ENCODE results near the gene OOSP3. TPM values are rescaled to one million over a fixed set of nuclear protein-coding genes. Genes with fewer than 3 reads are reported as not detected.

OOSP3 gene
- total and polyA plus RNA-seq, 8 donors: not detected

- WGBS, 2 donors: 67 to 79% methylated on average over 2 of the region's 2 CpGs
- no peaks in the 10 kb centered on the region for H3K36me3 ChIP-seq
- DNase-seq (no peak), ATAC-seq (no peak), FAIRE-seq (no peak)
- no peaks in the 10 kb centered on the region for H3K4me1 ChIP-seq
- TF ChIP-seq, protein P1, sequence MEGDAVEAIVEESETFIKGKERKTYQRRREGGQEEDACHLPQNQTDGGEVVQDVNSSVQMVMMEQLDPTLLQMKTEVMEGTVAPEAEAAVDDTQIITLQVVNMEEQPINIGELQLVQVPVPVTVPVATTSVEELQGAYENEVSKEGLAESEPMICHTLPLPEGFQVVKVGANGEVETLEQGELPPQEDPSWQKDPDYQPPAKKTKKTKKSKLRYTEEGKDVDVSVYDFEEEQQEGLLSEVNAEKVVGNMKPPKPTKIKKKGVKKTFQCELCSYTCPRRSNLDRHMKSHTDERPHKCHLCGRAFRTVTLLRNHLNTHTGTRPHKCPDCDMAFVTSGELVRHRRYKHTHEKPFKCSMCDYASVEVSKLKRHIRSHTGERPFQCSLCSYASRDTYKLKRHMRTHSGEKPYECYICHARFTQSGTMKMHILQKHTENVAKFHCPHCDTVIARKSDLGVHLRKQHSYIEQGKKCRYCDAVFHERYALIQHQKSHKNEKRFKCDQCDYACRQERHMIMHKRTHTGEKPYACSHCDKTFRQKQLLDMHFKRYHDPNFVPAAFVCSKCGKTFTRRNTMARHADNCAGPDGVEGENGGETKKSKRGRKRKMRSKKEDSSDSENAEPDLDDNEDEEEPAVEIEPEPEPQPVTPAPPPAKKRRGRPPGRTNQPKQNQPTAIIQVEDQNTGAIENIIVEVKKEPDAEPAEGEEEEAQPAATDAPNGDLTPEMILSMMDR (IDR thresholded peaks at IDR 0.05): no peak
- no peak overlapping the region for H3K27ac ChIP-seq
- no peaks in the 10 kb centered on the region for H3K27me3 ChIP-seq
- intact Hi-C loops (cut with DNase I): no loop called here
- no peak overlapping the region for H3K4me3 ChIP-seq
- no peaks in the 10 kb centered on the region for H3K9me3 ChIP-seq
Observed at GRCh38 chr11:59944720-59945119, 66.1 kb downstream of the OOSP3 start.

Other genes starting within 250 kb of the OOSP3 start
- gene PATL1, start 209.7 kb upstream of the OOSP3 start, total RNA-seq: 10 to 100 TPM in 2 of 6 donors, 1 to 10 TPM in 4; 6.5 to 12.9 (median 8.1) TPM
- 1 to 10 TPM; 4.5 to 6.8 TPM for gene PATL1, start 209.7 kb upstream of the OOSP3 start, polyA plus RNA-seq
- not detected for gene OR10V1, start 164.9 kb upstream of the OOSP3 start, total RNA-seq
- not detected for gene OR10V1, start 164.9 kb upstream of the OOSP3 start, polyA plus RNA-seq
- 10 to 100 TPM; 12.1 to 21.5 (median 15.3) TPM for gene STX3, start 123.4 kb upstream of the OOSP3 start, total RNA-seq
- 10 to 100 TPM; 12.9 to 20.5 TPM for gene STX3, start 123.4 kb upstream of the OOSP3 start, polyA plus RNA-seq
- gene MRPL16, start 68.0 kb upstream of the OOSP3 start, total RNA-seq: 10 to 100 TPM; 17.0 to 23.4 (median 19.6) TPM
- 10 to 100 TPM; 30.3 to 36.6 TPM for gene MRPL16, start 68.0 kb upstream of the OOSP3 start, polyA plus RNA-seq
- 1 to 10 TPM in 1 of 6 donors, under 1 TPM in 2, not detected in 3; 0.55 to 2.1 (median 0.61) TPM for gene CBLIF, start 33.3 kb upstream of the OOSP3 start, total RNA-seq
- gene CBLIF, start 33.3 kb upstream of the OOSP3 start, polyA plus RNA-seq: under 1 TPM in 1 of 2 donors, not detected in 1; 0.05 TPM
- 10 to 100 TPM in 3 of 6 donors, 1 to 10 TPM in 3; 3.1 to 52.2 (median 9.6) TPM for gene TCN1, start 12.3 kb upstream of the OOSP3 start, total RNA-seq
- under 1 TPM; 0.11 to 0.80 TPM for gene TCN1, start 12.3 kb upstream of the OOSP3 start, polyA plus RNA-seq
- gene OOSP1, start 59.6 kb downstream of the OOSP3 start, total RNA-seq: not detected
- not detected for gene OOSP1, start 59.6 kb downstream of the OOSP3 start, polyA plus RNA-seq
- not detected for gene OOSP4A, start 85.3 kb downstream of the OOSP3 start, total RNA-seq
- not detected for gene OOSP4A, start 85.3 kb downstream of the OOSP3 start, polyA plus RNA-seq
- not detected for gene OOSP4B, start 138.4 kb downstream of the OOSP3 start, total RNA-seq
- not detected for gene OOSP4B, start 138.4 kb downstream of the OOSP3 start, polyA plus RNA-seq
- gene OOSP2, start 161.6 kb downstream of the OOSP3 start, total RNA-seq: not detected
- not detected for gene OOSP2, start 161.6 kb downstream of the OOSP3 start, polyA plus RNA-seq
- gene MS4A3, start 177.9 kb downstream of the OOSP3 start, total RNA-seq: not detected
- gene MS4A3, start 177.9 kb downstream of the OOSP3 start, polyA plus RNA-seq: not detected
- under 1 TPM in 5 of 6 donors, not detected in 1; 0.09 to 0.93 (median 0.52) TPM for gene MS4A2, start 209.9 kb downstream of the OOSP3 start, total RNA-seq
- under 1 TPM; 0.04 to 0.35 TPM for gene MS4A2, start 209.9 kb downstream of the OOSP3 start, polyA plus RNA-seq